Liver (tissue), 3 donors: ENCODE results near the gene MBNL2.

ENCODE experiments used
- FOXA1 ChIP-seq: IDR thresholded peaks from 2 replicates; pipeline ENCODE4 v1.6.1; 2016; ENCODE audit warnings: antibody characterized with exemption
- JUND ChIP-seq, 2 donors: IDR thresholded peaks; 2 replicates each; pipeline ENCODE4 v1.6.1; 2016; ENCODE audit warnings: antibody characterized with exemption in 2 of 2
- NR2F2 ChIP-seq: IDR thresholded peaks from 2 replicates; pipeline ENCODE4 v1.6.1; 2016; ENCODE audit warnings: antibody characterized with exemption
- SP1 ChIP-seq: IDR thresholded peaks from 2 replicates; pipeline ENCODE4 v1.6.1; 2018; ENCODE audit warnings: antibody characterized with exemption, mild to moderate bottlenecking
- TAF1 ChIP-seq: conservative IDR thresholded peaks from 2 replicates; pipeline ENCODE4 v1.6.1; 2016; ENCODE audit warnings: antibody characterized with exemption, mild to moderate bottlenecking
- YY1 ChIP-seq: IDR thresholded peaks from 2 replicates; pipeline ENCODE4 v1.6.1; 2016; ENCODE audit warnings: antibody characterized with exemption, mild to moderate bottlenecking
- TF ChIP-seq, protein P1 (sequence below): fragments of 150-350 bp; IDR thresholded peaks from 2 replicates; pipeline ENCODE4 v1.5.1; 2017; ENCODE audit warnings: improper control_type of control experiment, low read depth, low read length; ENCODE audit not compliant: missing input control
- TF ChIP-seq, protein P2 (sequence below): IDR thresholded peaks from 2 replicates; pipeline ENCODE4 v1.6.1; 2016; ENCODE audit warnings: antibody characterized with exemption, mild to moderate bottlenecking
- TF ChIP-seq, protein P3 (sequence below): IDR thresholded peaks from 2 replicates; pipeline ENCODE4 v1.6.1; 2016; ENCODE audit warnings: antibody characterized with exemption
- donor health status: healthy.
- donor health status: healthy.

DNA sequence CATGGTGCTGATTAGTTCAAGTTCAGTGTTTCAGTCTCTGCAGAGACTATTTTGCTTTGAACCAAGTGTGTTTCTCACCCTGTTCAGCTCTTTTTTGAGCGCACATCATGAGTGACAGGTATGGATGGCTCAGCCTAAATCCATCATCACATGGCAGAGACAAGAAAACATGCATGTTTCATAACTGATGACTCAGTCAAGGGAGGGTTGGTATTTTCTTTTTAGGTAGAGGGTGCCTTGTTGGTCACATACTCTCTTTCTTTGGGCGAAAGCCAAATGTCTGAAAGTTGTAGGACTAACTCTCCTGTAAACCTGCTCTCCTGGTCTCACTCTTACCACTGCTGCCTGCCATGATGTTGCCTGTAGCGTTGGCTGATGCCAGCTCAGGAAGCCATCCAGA, 163.7 kb downstream of the MBNL2 start:
- TF ChIP-seq, protein P1, sequence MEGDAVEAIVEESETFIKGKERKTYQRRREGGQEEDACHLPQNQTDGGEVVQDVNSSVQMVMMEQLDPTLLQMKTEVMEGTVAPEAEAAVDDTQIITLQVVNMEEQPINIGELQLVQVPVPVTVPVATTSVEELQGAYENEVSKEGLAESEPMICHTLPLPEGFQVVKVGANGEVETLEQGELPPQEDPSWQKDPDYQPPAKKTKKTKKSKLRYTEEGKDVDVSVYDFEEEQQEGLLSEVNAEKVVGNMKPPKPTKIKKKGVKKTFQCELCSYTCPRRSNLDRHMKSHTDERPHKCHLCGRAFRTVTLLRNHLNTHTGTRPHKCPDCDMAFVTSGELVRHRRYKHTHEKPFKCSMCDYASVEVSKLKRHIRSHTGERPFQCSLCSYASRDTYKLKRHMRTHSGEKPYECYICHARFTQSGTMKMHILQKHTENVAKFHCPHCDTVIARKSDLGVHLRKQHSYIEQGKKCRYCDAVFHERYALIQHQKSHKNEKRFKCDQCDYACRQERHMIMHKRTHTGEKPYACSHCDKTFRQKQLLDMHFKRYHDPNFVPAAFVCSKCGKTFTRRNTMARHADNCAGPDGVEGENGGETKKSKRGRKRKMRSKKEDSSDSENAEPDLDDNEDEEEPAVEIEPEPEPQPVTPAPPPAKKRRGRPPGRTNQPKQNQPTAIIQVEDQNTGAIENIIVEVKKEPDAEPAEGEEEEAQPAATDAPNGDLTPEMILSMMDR: no peak
- no peak for TF ChIP-seq JUND (IDR thresholded peaks at IDR 0.05)
- no peak for TF ChIP-seq NR2F2
- TF ChIP-seq TAF1: no peak
- TF ChIP-seq YY1: no peak
- TF ChIP-seq SP1: no peak
- no peak for TF ChIP-seq FOXA1
- TF ChIP-seq, protein P2, sequence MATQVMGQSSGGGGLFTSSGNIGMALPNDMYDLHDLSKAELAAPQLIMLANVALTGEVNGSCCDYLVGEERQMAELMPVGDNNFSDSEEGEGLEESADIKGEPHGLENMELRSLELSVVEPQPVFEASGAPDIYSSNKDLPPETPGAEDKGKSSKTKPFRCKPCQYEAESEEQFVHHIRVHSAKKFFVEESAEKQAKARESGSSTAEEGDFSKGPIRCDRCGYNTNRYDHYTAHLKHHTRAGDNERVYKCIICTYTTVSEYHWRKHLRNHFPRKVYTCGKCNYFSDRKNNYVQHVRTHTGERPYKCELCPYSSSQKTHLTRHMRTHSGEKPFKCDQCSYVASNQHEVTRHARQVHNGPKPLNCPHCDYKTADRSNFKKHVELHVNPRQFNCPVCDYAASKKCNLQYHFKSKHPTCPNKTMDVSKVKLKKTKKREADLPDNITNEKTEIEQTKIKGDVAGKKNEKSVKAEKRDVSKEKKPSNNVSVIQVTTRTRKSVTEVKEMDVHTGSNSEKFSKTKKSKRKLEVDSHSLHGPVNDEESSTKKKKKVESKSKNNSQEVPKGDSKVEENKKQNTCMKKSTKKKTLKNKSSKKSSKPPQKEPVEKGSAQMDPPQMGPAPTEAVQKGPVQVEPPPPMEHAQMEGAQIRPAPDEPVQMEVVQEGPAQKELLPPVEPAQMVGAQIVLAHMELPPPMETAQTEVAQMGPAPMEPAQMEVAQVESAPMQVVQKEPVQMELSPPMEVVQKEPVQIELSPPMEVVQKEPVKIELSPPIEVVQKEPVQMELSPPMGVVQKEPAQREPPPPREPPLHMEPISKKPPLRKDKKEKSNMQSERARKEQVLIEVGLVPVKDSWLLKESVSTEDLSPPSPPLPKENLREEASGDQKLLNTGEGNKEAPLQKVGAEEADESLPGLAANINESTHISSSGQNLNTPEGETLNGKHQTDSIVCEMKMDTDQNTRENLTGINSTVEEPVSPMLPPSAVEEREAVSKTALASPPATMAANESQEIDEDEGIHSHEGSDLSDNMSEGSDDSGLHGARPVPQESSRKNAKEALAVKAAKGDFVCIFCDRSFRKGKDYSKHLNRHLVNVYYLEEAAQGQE: no peak
- TF ChIP-seq, protein P3, sequence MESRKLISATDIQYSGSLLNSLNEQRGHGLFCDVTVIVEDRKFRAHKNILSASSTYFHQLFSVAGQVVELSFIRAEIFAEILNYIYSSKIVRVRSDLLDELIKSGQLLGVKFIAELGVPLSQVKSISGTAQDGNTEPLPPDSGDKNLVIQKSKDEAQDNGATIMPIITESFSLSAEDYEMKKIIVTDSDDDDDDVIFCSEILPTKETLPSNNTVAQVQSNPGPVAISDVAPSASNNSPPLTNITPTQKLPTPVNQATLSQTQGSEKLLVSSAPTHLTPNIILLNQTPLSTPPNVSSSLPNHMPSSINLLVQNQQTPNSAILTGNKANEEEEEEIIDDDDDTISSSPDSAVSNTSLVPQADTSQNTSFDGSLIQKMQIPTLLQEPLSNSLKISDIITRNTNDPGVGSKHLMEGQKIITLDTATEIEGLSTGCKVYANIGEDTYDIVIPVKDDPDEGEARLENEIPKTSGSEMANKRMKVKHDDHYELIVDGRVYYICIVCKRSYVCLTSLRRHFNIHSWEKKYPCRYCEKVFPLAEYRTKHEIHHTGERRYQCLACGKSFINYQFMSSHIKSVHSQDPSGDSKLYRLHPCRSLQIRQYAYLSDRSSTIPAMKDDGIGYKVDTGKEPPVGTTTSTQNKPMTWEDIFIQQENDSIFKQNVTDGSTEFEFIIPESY: no peak
